NCI-H1105 (cell line): Measurements from ENCODE around the gene ZBTB7B.
"Not testable (repeated sequence)": the region's sequence is repeated elsewhere in the genome, so short reads cannot be mapped to it uniquely, and the experiment has no call there.

ENCODE experiments used
- DNase-seq: peaks from one replicate; lab custom pipeline; 2025; lab: John Stamatoyannopoulos, UW

The ZBTB7B gene

DNA sequence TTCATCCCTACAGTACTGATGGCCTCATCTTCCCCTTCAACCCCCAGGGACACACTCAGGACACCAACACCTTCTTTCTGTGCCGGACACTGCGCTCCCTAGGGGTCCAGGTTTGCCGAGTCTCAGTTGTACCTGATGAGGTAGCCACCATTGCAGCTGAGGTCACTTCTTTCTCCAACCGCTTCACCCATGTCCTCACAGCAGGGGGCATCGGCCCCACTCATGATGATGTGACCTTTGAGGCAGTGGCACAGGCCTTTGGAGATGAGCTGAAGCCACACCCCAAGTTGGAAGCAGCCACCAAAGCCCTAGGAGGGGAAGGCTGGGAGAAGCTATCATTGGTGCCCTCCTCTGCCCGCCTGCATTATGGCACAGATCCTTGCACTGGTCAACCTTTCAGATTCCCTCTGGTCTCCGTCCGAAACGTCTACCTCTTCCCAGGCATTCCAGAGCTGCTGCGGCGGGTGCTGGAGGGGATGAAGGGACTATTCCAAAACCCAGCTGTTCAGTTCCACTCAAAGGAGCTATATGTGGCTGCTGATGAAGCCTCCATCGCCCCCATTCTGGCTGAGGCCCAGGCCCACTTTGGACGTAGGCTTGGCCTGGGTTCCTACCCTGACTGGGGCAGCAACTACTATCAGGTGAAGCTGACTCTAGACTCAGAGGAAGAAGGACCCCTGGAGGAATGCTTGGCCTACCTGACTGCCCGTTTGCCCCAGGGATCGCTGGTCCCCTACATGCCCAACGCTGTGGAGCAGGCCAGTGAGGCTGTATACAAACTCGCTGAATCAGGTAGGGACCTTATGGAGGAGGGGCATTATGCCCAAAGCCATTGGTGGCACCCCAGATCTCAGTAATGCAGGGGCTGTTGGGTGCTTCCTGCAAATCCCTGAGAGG lies 14.3 kb upstream of the ZBTB7B start:
- DNase-seq: no peak

DNA sequence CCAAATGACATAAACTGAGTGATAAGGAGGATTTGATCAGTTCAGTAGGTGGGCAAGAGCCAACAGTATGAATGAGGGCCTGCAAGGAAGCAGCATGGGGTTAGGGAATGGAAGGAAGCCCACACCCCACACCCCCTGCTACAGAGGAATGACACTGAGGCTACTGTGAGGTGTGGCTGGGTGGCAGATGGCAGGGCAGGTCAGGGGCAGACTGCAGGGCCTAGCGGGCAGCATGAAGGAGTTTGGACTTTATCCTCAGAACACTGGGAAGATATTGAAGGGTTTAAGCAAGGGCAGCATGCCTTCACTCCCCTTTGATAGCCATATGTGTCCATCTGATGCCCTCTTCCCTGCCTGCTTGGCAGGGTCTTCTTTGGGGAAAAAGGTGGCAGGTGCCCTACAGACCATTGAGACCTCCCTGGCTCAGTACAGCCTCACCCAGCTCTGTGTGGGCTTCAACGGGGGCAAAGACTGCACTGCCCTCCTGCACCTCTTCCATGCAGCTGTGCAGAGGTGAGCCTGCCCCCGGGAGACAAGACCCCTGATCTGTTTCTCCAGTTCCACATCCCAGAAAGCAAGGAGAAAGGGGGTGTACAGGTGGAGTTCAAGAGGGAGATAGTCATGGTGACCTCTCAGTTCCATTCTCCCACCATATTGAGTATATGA lies 13.3 kb upstream of the ZBTB7B start:
- DNase-seq: no peak

DNA sequence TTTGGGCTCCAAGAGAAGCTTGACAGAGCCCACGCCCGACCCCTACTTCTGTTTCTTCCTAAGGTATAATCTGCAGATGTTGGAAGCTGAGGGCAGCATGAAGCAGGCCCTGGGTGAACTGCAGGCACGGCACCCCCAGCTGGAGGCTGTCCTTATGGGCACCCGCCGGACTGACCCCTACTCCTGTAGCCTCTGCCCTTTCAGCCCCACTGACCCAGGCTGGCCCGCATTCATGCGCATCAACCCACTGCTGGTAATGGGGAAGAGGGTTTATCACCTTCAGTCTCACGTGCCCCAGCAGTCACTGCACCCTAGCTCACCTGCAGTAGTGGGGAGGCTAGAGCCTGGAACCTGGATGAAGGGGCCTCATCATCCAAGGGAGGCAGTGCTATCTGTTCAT lies 12.3 kb upstream of the ZBTB7B start:
- DNase-seq: no peak

DNA sequence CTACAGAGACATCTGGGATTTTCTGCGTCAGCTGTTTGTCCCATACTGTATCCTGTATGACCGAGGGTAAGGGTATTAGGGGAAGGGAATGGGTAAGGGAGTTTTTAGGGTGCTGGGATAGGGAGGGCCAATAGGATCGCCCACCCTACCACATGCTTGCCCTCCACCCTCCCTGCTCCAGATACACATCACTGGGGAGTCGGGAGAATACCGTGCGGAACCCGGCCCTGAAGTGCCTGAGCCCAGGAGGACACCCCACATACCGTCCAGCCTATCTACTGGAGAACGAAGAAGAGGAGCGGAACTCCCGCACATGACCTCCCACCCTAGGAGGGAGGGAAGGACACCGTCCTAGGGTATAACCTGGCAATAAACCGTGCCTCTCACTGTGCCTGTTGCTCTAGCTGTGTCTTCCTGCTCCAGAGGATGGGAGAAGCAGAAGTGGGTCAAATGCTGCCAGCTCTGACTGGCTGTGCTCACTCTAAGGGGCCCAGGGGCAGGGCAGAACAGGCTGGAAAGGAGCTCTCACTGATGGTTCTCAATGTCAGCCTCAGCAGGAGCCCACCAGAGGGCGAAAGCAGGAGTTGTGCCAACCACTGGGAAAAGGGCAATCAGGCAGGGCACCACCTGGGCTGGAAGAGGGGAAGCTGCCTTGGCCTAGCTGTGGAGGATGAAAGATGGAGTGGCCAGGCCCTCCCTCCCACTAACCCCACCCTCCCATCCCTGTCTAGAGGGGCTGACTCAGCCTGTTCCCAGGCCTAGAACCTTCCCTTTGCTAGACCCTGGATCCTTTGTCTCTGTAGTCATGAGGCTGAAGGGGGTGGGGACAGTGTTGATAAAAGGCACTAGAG lies 9.7 kb upstream of the ZBTB7B start:
- DNase-seq: peak; percentile 36

DNA sequence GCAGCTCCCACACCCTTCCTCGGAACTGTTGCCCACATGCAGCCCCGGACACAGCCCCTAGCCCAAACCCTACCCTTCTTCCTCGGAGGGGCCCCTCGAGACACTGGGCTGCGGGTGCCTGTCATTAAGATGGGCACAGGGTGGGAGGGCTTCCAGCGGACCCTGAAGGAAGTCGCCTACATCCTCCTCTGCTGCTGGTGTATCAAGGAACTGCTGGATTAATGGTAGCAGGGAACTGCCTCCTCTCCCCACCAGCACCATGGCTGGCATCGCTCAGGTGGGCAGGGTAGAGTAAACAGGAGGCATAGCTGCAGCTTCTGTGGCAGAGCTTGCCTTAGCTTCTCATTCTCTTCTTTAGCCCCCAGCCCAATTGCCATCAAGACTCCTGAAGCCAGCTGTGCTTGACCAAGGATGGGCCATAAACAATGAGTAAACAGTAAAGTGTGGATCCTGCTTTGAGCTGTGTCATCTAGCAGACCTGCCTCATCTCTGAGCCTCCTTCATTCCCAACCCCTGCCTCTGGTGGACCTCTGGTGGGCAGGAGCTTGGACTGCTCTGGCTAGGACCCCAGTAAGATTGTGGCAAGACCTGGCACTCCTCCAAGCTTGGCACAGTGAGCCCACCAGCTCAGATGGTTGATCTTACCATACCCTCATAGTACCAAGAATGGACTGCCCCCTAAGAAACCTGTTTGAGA lies 8.9 kb upstream of the ZBTB7B start, which contains the start of gene LENEP:
Gene LENEP (plus strand): TSS at position 15 of the 697 bp plus-strand sequence. CDS start 22 bp downstream, at position 37.
- DNase-seq: no peak

DNA sequence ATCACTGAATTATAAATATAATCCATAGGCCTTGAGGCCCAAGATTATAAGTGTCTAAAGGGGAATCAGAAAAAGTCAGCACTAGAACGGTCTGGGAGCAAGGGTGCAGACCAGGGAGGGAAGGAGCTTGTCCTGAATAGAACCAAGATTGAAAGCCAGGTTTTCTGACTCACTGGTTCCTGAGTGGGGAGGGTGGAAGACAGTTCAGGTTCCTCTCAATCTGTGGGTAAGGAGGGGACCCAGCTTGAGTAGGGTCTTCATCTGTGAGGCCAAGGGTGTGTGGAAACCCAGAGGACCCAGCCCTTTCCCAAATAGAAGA lies 8.4 kb upstream of the ZBTB7B start:
- no peak for DNase-seq

DNA sequence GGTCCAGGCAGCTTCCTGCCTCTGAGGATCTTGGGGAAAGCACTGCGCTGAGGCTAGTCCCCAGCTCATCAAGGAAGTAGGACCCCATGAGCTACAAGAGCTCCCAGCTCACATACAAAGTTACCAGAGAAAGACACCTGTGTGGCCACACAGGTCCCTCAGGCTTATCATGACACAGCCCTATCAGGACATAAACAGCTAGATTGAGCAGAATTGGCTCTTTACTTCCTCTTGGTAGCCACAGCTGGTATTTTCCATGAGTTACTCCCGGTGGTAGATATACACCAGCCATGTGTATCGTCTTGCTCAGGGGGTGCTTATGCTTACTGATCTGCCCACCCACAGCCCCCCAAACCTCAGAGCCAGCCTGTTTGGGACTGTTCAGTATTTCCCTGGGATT lies 8.0 kb upstream of the ZBTB7B start:
- DNase-seq: no peak

DNA sequence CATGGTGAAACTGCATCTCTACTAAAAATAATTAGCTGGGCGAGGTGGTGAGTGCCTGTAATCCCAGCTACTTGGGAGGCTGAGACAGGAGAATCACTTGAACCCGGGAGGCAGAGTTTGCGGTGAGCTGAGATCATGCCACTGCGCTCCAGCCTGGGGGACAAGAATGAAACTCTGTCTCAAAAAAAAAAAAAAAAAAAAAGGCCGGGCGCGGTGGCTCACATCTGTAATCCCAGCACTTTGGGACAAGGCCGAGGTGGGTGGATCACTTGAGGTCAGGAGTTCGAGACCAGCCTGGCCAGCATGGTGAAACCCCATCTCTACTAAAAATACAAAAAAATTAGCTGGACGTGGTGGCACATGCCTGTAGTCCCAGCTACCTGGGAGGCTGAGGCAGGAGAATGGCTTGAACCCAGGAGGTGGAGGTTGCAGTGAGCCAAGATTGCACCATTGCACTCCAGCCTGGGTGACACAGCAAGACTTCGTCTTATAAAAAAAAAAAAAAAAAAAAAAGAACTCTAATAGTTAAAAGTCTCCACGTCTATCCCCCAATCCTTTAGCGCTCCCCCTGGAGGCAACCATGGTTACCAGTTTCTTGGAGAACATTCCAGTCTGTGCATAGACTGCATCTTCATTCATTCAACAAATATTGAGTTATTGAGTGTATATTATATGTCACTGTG lies 7.2 kb upstream of the ZBTB7B start:
- not testable (repeated sequence) for DNase-seq

DNA sequence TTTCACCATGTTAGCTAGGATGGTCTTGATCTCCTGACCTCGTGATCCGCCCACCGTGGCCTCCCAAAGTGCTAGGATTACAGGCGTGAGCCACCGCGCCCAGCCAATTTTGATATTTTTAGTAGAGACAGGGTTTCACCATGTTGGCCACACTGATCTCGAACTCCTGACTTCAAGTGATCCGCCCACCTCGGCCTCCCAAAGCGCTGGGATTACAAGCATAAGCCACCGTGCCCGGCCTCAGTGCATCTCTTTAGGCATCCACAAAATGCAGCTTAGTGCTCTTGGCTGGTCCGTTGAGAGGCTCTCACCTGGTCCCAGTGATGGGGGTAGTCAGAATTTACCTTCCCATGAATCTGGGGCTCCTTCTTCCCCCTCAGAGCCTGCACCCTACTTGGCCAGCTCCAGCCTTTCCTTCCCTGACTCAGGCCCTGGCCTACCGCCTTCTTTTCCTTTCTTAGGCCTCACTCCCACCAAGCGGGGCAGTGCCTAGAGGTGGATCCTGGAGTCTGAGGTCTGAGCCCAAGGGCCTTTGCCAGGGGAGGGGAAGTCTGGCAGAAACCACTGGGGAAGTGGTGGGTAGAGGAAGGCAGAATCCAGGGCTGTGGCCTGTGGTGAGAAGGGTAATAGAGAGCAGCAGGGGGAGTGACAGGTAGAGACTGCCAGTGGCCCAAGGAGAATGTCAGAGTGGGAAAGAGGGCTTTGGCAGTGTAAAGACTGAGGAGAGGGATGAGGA lies 5.5 kb upstream of the ZBTB7B start:
- DNase-seq: no peak

DNA sequence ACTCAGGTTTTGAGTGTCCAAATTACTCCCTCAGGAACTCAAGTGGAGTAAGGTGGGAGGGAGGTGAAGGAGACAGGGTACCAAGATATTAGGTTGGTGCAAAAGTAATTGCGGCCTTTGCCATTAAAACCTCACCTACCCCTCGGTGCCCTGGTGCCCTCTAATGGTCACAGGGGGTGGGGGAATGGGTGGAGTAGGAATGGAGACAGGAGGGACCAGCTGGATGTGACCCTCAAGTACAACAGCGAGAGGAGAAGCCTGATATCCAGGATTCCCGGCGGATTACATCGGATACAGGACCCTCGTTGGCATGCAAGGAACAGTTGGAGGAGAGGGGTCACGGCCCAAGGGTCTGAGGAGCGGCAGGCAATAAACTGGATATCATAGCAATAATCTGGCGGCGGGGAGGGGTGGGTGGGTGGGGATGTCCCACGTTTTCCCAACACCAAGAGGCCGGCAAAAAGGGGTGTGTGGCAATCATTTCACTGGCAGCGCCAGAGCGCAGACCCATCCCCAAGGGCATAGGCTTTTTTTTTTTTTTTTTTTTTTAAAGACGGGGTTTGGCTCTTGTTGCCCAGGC lies 4.3 kb upstream of the ZBTB7B start:
- no peak for DNase-seq

DNA sequence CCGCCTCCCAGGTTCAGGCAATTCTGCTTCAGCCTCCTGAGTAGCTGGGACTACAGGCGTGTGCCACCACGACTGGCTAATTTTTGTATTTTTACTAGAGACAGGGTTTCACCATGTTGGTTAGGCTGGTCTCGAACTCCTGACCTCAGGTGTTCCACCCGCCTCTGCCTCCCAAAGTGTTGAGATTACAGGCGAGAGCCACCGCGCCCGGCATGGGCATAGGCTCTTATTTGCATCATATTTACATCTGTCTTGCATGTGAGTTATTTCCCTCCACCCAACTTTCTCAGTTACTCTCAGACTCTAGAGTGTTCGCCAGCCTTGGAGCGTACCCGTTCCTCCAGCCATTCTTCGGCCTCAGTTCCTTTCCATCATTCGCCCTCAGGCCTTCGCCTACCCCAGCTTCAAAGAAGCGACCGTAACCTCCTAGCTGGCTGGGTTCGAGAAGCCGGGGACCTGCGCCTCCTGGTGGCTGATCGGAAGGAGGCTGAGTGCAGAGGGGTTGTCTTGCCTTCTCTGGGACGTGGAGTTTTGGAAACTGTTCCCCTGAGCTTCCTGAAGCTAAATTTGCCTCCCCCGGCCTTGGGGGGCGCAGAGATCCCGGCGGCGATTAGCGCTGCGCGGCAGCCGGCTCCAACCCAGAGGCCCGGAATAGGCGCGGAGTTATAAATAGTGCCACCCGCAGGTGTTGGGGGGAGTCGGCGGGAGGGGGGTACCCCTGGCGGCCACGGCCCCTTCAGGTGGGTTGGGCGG lies 3.6 kb upstream of the ZBTB7B start:
- peak; percentile 27 for DNase-seq

DNA sequence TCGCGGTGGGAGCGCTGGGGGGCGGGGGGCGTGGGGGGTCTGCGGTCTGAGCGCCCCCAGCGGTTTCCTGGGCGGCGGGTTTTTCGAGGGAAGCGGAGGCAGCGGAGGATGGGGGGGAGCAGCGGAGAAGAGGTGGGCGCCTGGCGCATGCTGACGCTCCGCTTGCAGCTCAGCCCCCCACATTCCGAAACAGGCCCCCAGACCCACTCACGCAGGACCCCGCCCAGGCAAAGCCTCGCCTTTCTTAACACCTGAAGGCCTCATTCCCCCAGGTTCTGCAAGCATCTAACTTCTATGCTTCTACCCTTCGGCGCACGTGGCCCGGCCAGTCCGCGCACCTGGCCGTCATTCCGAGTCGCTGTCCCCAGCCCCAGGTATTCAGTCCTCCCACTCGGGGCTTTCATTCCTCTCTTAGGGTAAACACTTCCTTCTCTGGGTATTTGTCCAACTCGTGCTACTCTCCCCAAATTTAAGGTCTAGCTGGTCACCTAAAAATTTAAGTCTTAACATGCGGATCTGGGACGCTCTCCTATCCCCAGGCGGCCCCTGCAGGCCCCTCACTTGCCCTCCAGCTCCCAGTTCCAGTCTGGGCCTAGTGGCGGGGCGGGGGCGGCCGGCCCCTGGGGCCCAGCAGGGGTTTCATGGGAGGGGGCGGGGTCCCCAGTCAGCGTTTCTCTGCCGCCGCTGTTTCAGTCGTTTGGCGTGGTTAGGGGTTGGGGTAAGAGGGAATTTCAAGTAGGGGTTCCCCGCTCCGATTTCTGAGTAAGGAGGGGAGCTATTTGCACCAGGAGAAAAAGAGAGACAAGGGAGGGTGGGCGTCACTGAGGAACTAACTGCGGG lies 2.8 kb upstream of the ZBTB7B start:
- no peak for DNase-seq

DNA sequence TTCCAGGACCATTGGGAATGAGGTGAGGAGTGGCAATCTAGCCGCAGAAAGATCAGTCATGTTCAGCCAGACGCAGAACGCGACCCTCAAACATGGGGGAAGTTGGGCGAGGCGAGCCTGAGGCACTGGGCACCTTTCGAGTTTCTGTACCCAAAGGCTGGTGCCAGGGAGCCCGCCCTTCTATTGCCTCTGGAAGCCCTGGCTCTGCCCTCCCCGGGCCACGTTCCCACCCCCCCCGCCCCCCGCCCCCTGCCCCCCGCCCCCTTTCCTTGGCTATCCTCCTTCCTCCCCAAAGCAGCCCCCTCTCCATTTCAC lies 2.2 kb upstream of the ZBTB7B start:
- no peak for DNase-seq

DNA sequence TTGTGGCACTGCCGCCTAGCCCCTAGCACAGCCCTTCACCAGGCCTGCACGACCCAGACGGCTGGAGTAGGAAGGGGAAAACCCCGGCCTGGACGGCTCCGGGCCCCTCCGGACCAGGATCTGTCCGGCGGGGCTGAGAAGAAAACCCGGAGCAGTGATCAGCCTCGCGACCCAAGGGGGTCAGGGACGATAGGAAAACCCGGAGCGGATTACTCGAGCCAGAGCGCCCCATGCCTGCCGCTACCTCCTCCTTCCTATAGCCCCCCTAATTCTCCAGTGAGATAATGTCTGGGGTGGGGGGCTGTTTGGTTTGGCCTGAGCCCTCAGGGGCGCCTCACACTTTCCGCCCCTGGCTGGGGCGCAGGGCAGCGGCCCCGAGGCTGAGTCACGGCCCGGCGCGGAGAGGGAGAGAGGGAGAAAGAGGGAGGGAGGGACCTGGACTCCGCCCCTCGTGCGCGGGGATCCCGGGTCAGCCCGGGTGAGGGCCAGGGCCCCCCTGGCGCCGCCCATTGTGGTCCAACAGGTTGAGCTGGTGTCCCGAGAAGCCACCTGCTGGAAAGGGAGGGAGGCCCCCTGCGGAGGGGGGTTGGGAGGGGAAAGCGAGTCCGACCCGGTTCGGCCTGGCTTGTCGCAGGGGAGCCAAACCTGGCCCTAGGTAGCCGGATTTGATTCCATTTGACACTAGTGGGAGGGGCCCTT lies 1.7 kb upstream of the ZBTB7B start:
- peak; percentile 79 for DNase-seq

DNA sequence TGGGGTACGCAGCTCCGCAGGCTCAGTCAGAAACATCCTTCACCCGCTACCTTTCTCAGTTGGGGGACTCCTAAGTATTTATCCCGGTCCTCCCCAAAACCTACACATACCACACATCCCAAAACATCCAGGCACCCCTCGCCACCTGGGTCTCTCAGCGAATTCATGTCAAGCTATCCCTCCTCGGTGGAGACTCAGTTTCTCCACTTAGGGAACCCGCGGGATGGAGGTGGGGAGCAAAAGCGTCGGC lies 1.3 kb upstream of the ZBTB7B start:
- DNase-seq: no peak

DNA sequence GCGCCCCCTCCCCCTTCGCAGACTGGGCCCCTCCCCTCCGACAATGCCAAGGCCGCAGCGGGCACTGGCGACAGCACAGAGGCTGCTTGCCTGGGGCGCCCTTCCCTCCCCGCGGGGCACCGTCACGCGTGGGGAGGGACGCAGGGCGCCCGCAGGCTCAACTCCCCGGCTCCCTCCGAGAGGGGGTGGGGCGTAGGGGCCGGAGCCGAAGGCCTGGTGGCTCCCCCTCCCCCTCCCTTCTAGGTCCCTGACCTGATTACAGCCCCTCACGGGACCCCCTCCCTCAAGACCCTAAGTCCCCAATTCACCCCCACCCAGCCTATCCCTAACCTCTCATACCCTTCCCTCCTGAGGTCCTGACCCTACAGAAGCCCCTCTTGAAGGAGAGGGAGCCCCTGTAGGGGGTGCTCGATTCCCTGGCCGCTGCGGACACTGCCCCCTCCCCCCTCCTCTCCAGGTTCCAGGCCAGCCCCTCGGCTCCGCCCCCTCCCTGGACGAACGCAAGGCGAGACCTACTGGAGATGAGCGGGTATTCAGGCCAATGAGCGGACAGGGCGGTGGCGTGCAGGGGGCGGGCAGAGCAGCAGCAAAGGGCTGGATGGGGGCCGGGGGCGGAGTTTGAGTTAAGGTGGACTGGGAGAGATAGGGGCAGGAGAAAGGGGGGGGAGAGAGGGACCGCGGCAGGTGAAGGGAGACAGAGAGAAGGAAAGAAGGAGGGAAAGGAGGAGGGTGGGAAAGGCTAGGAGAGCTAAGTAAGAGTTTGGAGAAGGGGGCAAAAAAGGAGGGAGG lies 733 bp upstream of the ZBTB7B start:
- peak; percentile 99 for DNase-seq

DNA sequence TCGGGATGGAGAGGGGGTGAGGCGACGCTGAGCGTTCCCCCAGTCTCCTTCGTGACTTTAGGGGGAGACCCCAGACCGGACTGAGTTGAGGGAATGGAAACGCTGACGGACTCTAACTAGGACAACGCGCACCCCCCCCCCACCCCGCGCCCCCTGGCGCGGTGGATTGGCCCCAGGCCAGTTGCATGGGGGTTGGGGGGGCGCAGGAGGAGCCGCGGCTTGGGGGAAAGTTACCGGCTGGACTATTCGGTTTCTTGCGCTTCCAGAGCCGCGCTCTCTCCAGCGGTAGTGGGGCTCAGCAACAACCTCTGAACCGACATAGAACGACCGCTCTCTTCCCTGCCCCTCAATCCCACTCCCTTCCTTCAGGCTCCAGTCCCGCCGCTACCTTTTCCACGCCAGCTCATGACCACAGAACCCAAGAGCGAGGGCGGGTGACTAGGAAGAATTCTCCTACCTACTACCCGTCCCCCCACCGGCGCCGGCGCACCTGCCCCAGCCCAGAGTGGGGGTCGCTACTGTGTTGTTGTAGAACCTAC lies 694 bp downstream of the ZBTB7B start:
- peak; percentile 32 for DNase-seq
